ENCODE data around the gene FIS1.
"Not testable (repeated sequence)": the region's sequence is repeated elsewhere in the genome, so short reads cannot be mapped to it uniquely, and the experiment has no call there.

Gene FIS1

GRCh38 chr7:101244375-101245146, at the start of gene FIS1:
Gene FIS1 (minus strand): TSS chr7:101245081. CDS start chr7:101245004, 77 bp downstream.
- H3K27ac ChIP-seq: peak within 1 kb of the TSS; percentile 82
- DNase-seq (ENCODE audit: low read depth, low spot score): peak; percentile 52

GRCh38 chr7:101294039-101294831, 49.4 kb upstream of the FIS1 start:
- no peak for DNase-seq (ENCODE audit: low read depth, low spot score)
- H3K27ac ChIP-seq: no peak overlapping the region

GRCh38 chr7:101293069-101294021, 48.5 kb upstream of the FIS1 start:
- H3K27ac ChIP-seq; DNase-seq (ENCODE audit: low read depth, low spot score): not testable (repeated sequence)

DNA sequence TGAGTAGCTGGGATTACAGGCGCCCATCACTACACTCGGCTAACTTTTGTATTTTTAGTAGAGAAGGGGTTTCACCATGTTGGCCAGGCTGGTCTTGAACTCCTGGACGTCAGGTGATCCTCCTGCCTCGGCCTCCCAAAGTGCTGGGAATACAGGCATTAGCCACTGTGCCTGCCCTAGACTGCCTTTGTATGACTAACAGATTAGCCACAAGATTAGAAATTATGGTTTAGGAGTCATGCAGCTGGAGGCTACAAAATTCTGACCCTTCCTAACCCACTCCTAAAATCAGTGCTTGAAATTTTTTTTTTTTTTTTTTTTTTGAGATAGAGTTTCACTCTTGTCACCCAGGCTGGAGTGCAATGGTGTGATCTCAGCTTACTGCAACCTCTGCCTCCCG, 47.7 kb upstream of the FIS1 start:
- not testable (repeated sequence) for DNase-seq (ENCODE audit: low read depth, low spot score); H3K27ac ChIP-seq

DNA sequence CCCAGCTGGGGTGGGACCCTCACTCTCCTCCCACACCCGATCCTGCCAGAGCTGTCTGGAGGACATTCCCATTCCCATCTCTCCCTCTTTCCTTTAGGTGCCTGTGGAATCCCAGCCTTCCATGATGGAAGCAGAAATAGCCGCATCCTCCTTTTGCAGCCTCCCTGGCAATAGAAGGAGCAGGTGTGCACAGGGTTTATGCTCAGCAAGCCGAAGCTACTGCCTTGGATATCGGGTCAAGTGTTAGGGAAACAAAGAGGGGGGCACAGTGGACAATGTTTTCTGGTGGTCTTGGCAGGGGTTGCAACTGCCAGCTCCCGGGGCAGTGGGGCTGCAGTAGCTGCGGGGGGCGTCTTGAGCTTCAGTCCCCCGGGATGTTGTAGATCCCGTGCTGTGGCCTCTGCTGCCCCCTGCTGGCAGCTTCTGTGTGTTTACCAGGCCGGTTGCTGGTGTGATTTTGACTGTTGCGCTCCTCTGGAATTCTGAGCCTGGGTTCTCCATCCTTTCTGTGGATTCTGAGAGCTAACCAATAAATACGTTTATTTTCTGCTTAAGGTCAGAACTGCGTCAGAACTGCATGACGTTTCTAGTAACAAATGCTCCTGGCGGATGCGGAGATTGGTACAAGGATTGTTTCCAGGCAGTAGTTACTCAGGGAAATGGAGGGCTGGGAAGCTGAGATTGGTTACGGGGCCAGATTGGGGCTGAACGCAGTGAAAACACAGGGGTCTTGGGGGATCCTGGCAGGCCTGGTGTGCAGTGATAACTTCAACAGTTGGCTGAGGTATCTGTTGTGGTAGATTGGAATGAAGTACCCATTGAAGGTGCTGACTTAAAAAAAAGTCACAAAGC, 45.5 kb upstream of the FIS1 start:
- not testable (repeated sequence) for DNase-seq (ENCODE audit: low read depth, low spot score); H3K27ac ChIP-seq

GRCh38 chr7:101289687-101290086, 44.8 kb upstream of the FIS1 start:
- not testable (repeated sequence) for DNase-seq (ENCODE audit: low read depth, low spot score)

DNA sequence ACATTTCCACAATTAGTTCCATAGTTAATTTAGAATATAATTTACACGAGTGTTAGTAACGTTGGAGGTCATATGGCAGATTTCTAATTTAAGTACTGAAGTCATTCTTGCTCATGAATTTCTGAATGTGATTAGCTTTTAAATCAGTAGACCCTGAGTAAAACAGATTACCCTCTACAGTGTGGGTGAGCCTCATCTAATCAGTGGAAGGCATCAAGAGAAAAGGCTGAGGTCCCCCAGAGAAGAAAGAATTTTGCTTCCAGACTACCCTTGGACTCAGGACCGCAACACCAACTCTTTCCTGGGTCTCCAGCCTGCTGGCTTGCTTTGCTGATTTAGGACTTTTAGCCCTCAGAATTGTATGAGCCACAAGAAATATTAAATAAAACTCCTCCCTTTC, 43.6 kb upstream of the FIS1 start:
- no peak for DNase-seq (ENCODE audit: low read depth, low spot score)

More at GRCh38 chr7:101289687-101290086, 44.8 kb upstream of the FIS1 start:
- not testable (repeated sequence) for H3K27ac ChIP-seq

GRCh38 chr7:101287032-101287431, 42.2 kb upstream of the FIS1 start:
- H3K27ac ChIP-seq: no peak overlapping the region
- DNase-seq (ENCODE audit: low read depth, low spot score): no peak

More for the DNA sequence above, 43.6 kb upstream of the FIS1 start:
- no peak overlapping the region for H3K27ac ChIP-seq

- not testable (repeated sequence) for DNase-seq (ENCODE audit: low read depth, low spot score); H3K27ac ChIP-seq
These were observed 41.0 kb upstream of the FIS1 start for GRCh38 chr7:101285880-101286279.

- no peak for DNase-seq (ENCODE audit: low read depth, low spot score)
- H3K27ac ChIP-seq: no peak overlapping the region
These were observed 40.3 kb upstream of the FIS1 start for GRCh38 chr7:101285171-101285570.

GRCh38 chr7:101280912-101281311, 36.0 kb upstream of the FIS1 start:
- H3K27ac ChIP-seq; DNase-seq (ENCODE audit: low read depth, low spot score): not testable (repeated sequence)

DNA sequence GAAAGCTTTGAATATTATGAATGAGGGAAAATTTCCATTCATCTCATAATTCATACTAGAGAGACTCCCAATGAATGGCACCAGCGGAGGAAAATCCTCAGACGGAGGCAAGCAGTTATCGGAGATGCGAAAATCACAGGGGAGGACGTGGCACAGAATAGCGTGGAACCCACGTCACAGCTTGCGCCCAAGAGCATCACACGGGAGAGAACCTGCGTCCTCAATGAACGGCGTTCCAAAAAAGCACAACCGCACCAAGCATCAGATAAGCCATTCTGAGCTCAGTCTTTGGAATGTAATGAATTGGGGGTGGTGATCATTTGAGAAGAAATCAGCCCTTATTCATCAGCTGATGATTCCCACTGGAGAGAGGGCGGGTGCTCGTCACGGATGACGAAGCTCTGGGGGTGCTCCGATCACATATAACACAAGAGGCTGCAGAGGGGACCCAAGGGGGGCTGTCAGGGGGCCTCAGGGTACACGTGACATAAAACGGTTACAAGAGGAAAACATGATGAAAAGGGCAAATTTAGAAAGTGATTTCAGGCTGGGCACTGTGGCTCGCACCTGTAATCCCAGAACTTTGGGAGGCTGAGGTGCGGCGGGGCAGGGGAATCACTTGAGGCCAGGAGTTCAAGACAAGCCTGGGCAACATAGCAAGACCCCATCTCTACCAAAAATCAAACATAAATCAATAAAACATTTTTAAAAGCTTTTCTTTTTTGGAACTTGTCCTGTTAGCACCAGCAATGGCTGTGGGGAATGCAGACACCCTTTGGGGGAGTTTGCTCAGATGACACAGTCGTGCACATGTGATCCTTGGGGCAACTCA, 33.8 kb upstream of the FIS1 start:
- no peak for DNase-seq (ENCODE audit: low read depth, low spot score)
- no peak overlapping the region for H3K27ac ChIP-seq

DNA sequence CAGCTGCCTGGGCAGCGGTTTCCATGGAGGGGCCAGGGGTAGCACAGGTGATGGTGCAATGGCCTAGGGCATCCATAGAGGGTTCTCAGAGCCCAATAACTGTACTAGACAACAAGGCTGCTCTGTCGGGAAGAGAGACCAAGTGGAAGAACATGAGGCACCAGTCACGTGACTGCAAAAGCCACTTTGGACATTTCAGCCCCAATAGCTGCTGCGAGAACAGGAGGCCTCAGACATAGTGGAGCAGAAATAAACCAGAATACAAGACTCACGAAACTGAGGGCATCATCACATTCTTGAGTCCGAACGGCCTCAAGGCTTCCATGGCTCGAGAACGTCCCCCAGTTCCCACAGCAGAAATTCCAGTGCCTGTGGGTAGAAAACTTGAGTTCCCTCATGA, 32.3 kb upstream of the FIS1 start:
- H3K27ac ChIP-seq: no peak overlapping the region
- DNase-seq (ENCODE audit: low read depth, low spot score): no peak

DNA sequence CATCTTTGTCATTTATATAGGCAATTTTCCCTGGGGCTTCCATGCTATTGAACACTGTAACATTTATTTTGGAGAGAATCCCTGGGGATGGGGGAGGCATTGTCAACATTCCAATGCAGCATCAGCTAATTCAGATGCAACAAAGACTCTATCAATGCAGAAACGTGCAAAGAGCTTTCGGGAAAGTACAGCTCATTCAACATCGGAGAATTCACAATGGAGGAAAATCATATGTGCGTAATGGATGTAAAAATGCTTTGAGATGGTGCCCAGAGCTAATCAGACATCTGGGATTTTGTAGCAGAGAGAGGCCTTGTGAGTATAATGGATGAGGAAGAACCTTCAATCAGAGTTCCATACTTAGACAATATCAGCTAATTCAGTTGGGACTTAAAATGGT, 28.3 kb upstream of the FIS1 start:
- no peak overlapping the region for H3K27ac ChIP-seq
- DNase-seq (ENCODE audit: low read depth, low spot score): no peak

DNA sequence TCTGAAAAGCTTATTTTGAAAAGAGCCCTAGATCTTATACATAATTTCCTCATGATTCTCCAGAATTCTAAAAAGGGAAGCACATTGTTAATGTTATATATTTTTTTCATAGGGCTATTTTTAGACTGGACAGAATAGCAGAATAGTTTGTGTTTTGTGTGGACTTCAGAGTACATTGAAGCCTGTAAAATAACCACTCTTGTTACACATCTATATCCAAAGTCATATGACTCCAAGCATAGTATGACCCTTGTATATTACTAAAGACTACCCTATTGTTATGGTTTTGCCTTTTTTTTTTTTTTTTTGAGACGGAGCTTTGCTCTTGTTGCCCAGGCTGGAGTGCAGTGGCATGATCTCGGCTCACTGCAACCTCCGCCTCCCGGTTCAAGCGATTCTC, 26.1 kb upstream of the FIS1 start:
- no peak overlapping the region for H3K27ac ChIP-seq
- no peak for DNase-seq (ENCODE audit: low read depth, low spot score)

- no peak overlapping the region for H3K27ac ChIP-seq
- no peak for DNase-seq (ENCODE audit: low read depth, low spot score)
These were observed 24.8 kb upstream of the FIS1 start for GRCh38 chr7:101269664-101270063.

- no peak overlapping the region for H3K27ac ChIP-seq
- DNase-seq (ENCODE audit: low read depth, low spot score): no peak
These were observed 21.0 kb upstream of the FIS1 start for GRCh38 chr7:101265622-101266516.

Measured in epithelial cell of prostate (primary cell).